Renal cortex interstitium (tissue), 15 donors: Measurements from ENCODE around the gene SLC4A1. TPM values are rescaled to one million over a fixed set of nuclear protein-coding genes. Genes with fewer than 3 reads are reported as not detected.

Experiments used
- DNase-seq, 11 donors: peaks; one replicate each; pipeline ENCODE4 v3.0.0-alpha.2; 2013; ENCODE audit warnings: low read depth in 9 of 11, low spot score in 4 of 11; ENCODE audit errors: extremely low read depth in 1 of 11
- long read RNA-seq, 16 experiments: transcript quantifications; one replicate each; lab custom pipeline, GENCODE V29; 2026
- polyA plus RNA-seq, 3 donors: library from polyadenylated mRNA; unstranded; fragments of 120-200 nt; gene quantifications; one replicate each; pipeline ENCODE4 v1.2.1, GENCODE V29; 2013; ENCODE audit not compliant: insufficient read length in 3 of 3

Gene SLC4A1
- 10 to 100 TPM in 2 of 3 donors, 1 to 10 TPM in 1; 9.1 to 13.1 (median 12.1) TPM for polyA plus RNA-seq
- long read RNA-seq, donor 1, partial matches to known transcripts: 7 of 7 reads
- long read RNA-seq, donor 1, other reads (novel, unspliced or antisense): 0 of 7 reads
- long read RNA-seq, donor 2: 0 reads
- long read RNA-seq, donor 3, full-length matches to known transcripts: 3 of 22 reads
- long read RNA-seq, donor 3, partial matches to known transcripts: 19 of 22 reads
- long read RNA-seq, donor 3, other reads (novel, unspliced or antisense): 0 of 22 reads
- long read RNA-seq, donor 4: 0 reads
- long read RNA-seq, donor 5: 0 reads
- long read RNA-seq, donor 6: 0 reads
- long read RNA-seq, donor 7: 0 reads
- long read RNA-seq, donor 8: 0 reads
- long read RNA-seq, donor 9: 0 reads
- long read RNA-seq, donor 10: 0 reads
- long read RNA-seq, donor 11: 0 reads
- long read RNA-seq, donor 12: 0 reads
- long read RNA-seq, donor 13: 0 reads
- long read RNA-seq, donor 14: 0 reads
- long read RNA-seq, donor 15: 0 reads
- long read RNA-seq, donor 16, full-length matches to known transcripts: 1 of 1 reads
- long read RNA-seq, donor 16, partial matches to known transcripts: 0 of 1 reads
- long read RNA-seq, donor 16, other reads (novel, unspliced or antisense): 0 of 1 reads

DNA sequence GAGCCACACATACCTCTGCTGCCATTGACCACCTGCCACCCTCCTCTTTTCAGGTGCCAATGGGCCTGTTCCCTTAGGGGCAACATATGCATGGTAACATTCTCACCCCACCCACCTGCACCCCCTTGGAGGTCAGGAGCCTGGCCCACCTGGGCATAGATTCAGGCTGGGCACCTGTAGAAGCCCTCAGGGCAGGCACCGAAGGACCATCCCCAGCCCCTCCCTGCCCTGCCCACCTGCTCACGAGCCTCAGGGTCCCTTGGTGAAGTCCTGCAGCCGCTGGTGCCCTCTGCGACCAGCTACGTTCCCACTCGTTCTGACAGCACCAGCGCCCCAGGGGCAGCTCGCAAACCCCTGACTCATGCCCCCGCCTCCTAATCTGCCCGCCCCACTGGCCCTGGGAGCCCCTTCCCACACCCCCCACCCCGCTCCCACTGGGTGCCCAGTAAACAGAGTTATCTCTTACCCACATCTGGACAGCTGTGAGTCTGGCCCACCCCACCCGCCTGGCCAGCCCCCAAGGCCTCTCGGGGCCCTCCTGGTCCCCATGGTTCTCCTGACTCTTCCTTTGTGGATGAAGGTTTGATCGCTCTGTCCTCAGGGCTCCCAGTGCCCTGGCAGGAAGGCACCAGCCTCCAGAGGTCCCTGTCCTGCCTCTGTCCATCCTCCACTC, at the start of gene SLC4A1:
TSS of gene SLC4A1 (minus strand) at position 318 of the 673 bp plus-strand sequence. CDS start 5,269 bp downstream, outside the sequence.
- DNase-seq: no peak

DNA sequence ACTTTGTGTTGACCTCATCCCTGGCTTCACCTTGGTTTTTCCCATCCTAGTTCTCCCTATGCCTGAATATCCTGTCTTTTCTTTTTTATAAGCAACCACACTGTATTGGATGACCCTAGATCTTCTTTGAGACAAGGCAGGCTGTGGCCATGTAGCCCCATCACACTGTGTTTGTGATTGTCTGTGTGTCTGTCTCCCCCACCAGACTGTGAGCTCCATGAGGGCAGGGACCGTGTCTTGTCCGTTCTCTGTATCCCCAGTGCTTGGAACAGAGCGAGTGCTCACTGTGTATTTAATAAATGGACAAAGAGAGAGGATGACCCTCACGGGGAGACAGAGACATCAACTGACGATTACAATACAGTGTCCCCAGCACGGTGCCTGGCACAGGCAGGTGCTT, 49.6 kb upstream of the SLC4A1 start:
- DNase-seq: no peak

DNA sequence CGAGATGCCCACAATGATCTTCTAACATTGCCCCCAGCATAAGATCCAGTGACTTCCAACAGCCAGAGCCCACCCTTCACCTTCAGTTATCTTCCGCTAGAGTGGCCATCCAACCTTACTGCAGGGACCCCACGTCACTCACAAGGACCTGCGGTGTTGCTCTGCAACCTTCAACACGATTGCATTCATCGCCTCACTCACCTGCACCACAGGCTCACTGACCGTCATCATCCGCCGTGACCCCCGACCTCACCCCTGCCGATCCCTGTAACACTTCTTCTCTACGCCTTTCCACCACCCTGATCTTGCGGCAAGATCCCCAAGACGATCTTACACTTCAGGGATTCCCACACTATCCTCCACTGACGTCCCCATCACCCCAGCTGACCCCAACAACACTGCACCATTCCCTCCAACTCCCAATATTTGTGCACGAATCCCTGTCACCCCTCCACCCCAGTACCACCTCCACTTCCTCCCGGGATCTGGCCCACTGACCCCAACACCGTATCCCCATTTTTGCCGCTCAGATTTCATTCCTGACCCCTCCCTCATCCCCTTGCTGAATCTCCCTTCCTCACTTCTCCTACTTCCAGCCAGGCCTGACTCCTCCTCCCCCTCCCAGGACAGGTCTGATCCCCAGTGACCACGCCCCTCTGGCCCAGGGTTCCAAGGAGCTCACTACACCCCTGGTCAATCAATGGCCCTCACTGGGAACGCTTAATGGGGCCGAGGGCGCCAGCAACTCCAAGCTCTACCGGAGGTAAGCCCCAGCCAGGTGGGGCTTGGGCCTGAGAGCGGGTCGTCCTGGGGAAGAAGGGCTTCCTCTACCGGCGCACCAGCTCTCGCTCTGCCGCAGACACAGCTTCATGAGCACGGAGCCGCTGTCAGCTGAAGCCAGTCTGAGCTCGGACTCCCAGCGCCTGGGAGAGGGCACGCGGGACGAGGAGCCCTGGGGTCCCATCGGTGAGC, 48.1 kb upstream of the SLC4A1 start:
- DNase-seq: no peak

DNA sequence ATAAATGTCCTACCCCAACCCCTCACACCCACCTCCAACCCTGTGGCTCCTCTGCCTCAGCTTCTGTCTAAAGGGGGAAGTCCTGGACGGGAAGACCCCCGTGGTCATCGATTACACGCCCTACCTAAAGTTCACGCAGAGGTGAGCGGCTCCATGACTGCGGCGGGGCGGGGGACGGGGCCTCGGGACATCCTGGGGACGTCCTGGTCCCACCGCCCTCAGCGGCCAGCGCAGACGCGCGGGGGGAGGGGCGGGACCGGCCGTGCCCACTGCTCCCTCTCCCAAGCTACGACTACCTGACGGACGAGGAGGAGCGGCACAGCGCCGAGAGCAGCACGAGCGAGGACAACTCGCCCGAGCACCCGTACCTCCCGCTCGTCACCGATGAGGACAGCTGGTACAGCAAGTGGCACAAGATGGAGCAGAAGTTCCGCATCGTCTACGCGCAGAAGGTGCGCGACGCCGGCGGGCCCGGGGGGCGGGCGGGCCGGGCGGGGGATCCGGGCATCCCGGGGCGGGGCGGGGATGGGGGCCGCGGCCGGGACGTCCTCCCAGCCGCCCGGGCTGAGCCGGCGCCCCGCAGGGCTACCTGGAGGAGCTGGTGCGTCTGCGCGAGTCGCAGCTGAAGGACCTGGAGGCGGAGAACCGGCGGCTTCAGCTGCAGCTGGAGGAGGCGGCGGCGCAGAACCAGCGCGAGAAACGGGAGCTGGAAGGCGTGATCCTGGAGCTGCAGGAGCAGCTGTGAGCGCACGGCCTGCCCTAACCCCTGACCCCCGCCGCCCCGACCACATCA, 47.1 kb upstream of the SLC4A1 start:
- DNase-seq: no peak

DNA sequence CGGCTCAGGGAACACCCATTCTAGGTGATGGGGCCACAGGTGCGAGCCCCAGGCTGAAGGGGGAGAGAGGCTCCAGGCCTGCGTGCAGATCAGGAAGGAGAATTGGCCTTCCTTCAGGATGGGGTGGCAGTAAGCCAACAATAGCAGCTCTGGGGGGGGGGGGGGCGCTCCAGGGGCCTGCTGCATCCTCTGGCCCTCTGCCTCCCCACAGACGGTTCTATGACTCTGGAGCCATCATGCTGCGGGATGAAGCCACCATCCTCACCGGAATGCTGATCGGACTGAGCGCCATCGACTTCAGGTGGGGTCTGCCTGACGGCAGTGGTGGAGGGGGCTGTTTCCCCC, 46.6 kb upstream of the SLC4A1 start:
- DNase-seq: no peak

DNA sequence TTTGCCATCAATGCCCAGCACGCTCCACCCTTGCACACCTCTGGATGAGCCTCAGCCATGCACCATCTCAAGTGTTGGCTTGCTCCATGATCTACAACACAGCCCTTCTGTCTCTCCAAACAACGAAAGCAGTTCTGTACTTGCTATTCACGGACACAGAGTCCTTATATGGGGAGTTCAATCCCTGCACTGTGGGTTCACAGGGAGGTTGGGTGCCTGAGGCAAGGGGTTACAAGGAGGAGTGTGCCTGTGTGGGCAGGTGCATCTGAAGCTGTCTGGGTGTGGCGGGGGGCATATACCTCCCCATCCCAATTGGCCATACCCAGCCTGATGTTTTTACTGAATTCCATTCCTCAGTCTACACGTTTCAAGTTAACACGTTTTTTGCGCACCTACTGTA, 46.1 kb upstream of the SLC4A1 start:
- no peak for DNase-seq

DNA sequence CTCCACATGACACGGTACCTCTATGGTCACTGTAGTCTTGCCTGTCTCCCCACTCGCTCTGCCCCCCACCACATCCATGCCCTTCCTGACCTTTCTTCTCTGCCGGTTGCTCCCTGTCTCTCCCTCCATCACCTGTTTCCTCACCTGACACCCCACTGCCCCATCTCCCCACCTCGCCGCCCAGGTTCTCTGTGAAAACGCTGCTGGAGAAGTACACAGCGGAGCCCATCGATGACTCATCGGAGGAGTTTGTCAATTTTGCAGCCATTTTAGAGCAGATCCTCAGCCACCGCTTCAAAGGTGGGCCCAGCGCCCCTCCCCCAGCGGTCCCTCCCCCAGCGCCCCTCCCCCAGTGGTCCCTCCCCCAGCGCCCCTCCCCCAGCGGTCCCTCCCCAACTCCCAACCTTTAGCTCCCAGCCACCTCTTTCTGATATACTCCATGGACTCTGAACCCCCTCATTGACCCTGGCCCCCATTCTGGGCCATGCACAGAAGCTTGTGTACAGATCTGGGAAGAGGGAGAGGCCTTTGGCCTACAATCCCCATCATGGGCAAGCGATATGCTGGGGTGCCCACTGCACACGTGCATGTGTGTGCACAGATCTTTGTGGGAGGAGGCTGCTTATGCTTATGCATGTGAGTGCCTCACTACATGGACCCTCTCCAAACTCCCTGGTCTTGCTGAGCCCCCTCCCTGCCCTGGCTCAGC, 44.6 kb upstream of the SLC4A1 start:
- no peak for DNase-seq

DNA sequence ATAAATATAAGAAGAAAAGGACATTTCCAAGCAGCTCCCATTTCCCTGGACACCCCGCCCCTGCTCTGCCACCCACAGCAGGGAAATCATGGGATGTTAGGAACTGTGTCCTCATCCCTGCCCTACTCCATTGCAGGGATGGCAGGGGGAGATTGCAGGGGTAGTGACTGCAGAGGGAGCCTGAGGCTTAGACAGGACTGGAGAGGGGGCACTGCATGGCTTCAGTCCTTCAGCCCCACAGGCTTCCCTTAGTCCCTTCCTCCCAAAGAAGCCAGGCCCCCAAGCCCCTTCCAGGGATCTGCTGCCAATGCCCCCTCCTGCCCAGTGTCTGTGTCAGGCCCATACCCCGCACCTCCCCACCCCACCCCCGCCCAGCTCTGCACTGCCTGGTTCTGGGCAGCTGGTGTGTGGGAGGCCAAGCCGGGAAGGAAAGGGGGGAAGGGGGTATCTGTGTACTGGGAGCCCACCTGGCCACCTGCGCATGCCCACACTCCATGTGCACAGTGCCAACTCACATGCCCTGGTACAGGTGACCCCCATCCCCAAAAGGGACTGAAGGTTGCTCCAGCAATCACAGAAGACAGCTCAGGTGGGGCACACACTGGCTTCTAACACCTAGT, 43.7 kb upstream of the SLC4A1 start:
- DNase-seq: no peak

DNA sequence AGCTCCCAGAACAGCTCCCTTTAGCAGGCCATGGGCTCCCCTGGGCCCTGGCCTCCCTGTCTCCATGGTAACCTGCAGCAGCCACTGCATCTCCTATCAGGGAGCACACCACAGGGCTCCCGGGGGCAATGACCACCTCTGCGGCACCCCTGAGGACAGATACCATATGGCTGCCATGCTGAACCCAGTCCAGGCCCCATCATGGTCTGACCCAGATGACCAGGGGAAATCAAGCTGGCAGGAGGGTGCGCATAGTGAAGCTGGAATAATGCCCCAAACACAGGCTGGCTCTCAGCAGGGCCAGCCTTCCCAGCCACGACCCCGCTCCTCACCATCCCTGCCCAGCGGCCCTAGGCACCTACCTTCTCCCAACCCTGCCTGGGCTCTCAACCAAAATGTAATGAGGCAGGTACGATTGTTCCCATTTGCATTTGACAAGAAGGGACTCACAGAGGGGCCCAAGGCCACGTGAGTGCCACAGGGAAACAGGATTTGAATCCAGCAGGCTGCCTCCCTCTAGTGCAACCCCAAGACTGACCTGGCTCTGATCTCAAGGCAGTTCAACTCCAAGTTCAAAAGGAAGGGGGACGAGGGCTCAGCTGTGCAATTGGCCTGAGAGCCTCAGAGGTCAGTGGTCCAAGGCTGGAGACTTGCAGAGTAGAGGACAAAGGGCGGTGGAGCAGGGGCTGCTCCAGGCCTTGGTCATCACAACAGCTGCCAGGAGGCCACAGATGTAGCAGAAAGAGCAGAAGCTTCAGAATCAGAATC, 42.9 kb upstream of the SLC4A1 start:
- DNase-seq: no peak

DNA sequence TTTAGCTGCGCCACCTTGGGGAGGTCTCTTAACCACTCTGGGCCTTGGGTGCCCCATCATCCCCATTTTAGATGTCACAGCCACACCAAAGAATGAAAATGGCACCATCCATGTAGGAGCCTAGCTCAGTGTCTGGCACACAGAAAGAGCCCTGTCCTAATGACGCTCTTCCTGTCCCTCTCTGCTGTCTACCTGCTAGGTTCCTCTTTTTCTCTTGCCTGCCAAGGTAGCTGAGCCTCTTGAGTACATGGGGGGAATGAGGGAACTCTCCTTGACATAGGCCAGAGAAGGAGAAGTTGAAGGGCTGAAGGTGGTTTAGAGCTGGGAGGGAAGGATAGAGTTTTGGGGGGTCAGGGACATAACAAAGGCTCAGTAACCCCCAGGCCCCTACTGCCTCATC, 42.3 kb upstream of the SLC4A1 start:
- DNase-seq: no peak

DNA sequence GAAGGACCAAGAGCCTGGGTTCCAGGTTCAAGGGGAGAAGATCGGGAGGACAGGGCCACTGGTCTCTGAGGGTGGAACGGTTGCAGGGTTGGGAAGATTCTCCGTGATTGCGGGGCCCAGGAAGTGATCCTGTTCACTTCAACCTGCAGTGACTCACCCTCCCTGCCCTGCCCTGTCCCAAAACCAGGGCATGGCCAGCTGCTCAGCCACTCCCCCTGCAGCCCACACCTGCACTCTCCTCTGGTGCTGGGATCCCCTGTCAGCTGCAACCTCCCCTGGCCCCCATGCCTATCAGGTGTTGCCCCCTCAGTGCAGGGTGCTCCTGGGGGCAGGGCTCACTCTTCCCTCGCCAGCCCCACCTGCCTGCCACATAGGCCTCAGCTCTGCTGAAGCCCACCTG, 41.5 kb upstream of the SLC4A1 start:
- DNase-seq: no peak

DNA sequence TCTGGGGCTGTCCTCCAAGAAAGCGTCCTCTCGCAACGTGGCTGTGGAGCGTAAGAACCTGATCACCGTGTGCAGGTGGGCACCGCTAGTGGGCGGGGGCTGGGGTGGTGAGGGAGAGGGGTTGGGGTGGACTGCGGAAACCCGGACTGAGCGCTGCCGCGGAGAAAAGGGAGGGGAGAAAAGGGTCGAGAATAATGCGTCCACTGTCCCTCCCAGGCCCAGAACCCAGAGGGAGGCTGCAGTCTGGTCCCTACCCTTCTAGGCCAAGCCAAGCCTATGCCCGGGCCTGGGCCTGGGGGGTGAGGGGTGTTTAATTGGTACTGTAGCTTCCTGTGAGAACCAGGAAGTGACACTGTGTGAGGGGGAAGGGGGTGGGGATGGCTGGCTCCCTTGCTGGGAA, 40.9 kb upstream of the SLC4A1 start:
- no peak for DNase-seq

DNA sequence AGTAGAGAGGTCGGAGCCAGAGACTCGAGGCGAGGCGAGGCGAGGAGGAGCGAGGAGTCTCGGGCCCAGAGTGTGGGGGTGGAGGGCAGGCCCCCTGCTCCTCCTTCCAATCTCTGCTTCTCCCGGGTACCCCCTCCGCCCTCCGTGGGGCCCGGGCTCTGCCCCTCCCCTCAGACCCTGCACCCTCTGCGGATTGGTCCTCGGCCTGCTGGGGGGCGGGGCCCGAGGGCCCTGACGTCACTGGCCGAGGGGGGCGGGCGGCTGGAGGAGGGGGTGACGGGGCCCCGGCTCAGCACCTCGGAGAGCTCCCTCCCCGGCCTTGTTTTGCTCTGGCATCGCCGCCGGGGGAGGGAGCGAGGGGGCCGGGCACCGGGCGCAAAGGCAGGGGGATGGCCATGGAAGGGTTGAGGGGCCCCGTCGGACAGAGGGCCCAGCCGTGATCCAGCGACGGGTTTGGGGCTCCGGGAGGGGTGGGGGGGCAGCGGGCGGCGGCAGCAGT, 40.4 kb upstream of the SLC4A1 start, which contains the start of gene RUNDC3A:
TSS of gene RUNDC3A (plus strand) at position 282 of the 499 bp plus-strand sequence. CDS start 232 bp downstream, outside the sequence.
- DNase-seq: peak; percentile 67 to 92 (median 87)

DNA sequence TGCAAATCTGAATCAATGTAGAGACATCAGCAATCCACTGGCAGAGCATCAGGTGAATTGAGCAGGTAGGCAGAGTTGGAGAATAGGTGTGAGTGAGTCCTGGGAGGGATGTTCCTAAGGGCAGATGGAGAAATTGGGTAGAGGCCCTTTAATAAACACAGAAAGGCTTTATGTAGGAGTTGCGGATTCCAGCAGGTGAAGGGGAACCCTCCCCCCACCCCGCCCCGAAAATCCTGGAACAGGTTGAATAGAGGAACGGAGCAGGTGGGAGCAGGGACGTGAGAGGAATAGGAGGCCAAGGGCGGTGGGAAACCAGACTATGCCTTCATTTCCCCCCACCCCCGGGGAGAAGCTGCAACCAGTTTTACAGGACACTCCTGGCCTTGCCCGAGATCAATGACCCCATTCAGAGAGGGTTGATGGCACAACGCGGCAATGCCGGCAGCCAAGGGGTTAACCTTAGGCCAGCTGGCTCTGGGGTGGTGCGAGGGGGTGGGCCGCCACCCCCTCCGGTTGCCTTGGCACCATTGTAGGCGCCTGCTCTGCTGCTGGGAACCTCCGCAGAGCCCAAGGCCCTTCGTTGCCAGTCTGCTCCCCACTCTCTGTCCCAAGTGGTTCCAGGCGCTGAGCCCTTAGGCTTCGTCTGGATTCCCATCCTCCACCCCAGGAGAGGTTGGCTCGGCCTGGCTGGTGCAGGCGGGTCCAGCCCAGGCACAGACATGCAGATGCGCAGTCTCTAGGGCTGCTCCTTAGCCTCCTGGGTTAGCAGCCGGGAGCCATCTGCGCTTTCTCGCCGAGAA, 39.7 kb upstream of the SLC4A1 start:
- no peak for DNase-seq

DNA sequence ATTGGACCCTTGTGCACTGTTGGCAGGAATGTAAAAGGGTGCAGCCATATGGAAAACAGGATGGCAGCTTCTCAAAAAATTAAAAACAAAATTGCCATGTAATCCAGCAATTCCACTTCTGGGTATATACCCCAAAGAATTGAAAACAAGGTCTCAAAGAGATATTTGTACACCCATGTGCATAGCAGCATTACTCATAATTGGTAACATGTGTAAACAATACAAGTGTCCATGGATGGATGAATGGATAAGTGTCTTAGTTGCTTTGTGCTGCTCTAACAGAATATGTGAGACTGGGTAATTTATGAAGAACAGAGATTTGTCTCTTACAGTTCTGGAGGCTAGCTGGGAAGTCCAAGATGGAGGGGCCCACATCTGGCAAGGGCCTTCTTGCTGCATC, 36.7 kb upstream of the SLC4A1 start:
- DNase-seq: no peak

DNA sequence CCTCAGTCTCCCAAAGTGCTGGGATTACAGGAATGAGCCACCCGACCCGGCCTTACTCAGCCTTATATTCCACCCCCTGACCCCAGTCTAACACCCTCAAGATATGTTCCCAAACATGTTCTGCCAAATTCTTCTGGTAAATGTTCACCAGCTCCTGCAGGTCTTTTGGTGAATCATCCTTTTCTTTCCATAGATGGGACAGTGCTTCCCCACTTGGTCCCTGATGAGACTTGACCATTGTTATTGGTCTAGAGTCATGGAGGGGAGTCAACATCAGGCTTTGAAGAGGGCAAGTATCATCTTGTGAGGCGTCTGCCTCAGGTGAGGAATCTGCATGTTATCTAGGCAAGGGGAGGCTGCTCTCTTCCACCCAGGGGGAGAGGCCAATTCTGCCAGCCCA, 30.0 kb upstream of the SLC4A1 start:
- DNase-seq: no peak
